HG03135 (cell line): ENCODE data around the gene MMP25.
"Not testable (repeated sequence)": the region's sequence is repeated elsewhere in the genome, so short reads cannot be mapped to it uniquely, and the experiment has no call there.

ENCODE experiments used
- ATAC-seq: cut with Tn5 transposase; IDR thresholded peaks from one replicate; pipeline ENCODE4 v1.9.1; 2021; ENCODE audit warnings: mild to moderate bottlenecking, moderate library complexity; ENCODE audit not compliant: unreplicated experiment

MMP25 gene

DNA sequence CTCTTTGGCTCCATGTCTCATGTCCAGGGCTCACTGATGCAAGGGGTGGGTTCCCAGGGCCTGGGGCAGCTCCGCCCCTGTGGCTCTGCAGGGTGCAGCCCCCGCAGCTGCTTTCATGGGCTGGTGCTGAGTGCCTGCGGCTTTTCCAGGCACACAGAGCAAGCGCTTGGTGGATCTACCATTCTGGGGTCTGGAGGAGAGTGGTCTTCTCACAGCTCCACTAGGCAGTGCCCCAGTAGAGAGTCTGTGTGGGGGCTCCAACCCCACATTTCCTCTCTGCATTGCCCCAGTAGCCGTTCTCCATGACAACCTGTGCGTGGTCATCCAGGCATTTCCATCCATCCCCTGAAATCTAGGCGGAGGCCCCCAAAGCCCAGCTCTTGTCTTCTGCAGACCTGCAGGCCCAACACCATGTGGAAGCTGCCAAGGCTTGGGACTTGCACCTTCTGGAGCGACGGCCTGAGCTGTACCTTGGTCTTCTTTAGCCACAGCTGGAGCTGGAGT, 24.3 kb downstream of the MMP25 start:
- ATAC-seq, result no peak

DNA sequence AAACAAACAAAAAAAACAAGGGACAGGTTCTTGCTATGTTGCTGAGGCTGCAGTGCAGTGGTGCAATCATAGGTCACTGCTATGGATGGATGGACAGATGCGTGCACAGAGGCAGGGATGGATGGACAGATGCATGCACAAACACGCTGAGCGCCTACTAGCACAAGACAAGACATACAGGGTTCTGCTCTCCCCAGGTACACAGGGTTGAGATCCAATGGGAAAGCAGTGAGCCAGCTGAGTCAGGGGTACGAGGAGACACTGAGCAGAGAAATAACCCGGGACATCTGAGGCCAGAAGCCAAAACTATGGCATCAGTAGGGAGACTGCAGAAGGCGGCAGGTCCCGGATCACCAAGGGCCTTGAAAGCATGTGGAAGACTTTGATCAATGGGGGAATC, 25.3 kb downstream of the MMP25 start:
- ATAC-seq, result no peak

DNA sequence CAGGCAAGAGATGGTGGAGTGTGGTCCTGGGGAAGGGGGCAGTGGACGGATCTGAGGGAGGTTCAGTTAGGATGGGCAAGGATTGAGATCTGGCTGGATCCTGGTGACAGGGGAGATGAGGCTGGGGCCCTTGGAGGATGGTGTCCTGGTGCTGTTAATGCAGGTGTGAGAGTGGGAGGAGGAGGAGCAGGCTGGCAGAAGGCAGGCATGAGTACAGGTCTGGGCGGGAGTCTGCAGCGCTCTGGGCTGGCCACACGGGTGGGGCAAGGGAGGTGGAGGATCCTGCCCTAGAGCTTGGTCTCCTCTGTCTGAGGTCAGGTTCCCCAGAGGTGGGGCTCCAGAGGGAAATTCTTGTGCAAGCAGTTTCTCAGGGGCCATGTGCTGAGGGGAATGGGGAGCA, 25.8 kb downstream of the MMP25 start:
- ATAC-seq, result not testable (repeated sequence)

DNA sequence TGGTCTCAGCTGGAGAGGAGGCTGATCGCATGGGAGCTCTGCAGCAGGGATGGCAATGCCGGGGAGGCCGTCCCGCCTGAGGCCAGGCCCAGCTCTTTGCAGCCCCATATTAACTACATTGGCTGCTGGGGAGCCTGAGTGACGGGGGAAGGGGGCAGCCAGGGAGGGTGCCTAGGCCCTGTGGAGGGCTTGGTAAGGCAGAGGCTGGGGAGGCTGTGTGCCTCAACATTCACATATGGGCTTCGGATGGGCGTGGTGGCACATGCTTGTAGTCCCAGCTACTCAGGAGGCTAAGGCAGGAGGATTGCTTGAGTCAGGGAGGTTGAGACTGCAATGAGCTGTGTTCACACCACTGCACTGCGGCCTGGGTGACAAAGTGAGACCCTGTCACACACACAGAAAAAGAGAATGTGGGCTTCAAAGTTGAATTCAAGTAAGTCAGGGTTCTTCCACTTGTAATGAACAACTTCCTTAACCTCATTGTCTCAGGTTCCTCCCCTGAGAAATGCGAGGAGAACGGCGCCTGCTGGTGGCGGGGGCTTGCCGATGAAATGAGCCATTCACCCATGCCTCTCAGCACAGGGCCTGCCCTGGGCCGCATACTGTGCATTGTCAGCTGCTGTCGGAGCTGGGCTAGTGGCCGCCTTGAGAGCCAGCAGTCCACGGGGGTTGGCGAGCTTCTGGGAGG, 26.4 kb downstream of the MMP25 start:
- ATAC-seq, result not testable (repeated sequence)

DNA sequence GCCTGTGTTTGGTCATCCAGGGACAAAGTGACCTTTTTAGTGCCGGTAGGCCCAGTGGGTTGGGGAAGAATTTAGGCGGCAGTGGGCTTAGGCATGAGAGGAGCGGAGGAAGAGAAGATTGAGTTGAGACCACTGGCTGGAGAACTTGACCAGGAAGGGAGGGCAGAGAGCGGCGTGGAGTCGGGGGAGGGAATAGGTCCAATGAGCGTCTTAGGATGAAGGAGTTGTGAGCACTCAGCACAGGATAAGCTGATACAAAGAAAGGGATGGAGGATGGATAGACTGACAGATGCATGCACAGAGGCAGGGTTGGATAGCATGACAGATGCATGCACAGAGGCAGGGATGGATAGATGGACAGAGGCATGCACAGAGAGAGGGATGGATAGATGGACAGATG, 27.1 kb downstream of the MMP25 start:
- ATAC-seq, result no peak

DNA sequence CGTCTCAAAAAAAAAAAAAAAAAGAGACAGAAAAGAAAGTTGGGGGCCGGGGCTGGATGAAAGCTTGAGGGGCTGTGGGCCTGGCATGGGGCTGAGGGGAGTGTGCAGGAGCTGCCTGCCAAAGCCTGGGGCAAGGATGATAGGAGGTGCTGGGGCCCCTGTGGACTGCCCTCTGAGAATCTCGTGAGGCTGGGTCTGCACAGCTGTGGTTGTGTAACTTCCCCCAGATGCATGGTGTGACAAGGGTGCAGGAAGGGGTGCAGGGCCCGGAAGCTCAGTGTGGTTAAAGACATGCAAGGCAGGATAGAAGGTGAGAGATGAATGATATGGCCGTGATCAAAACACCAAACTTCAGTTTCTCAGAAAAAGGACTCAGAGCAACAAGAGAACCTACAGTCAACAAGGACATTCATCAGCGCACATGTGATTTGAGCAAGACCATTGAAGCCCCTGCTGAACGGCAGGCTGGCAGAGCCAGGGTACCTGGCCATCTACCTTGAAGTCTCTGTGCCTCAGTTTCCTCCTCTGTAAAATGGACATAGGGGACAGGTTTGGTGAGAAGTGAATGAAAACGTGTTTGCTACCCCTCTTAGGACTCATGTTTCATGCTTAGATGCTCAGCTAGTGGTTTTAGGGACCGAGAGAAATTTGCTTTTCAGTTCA, 28.6 kb downstream of the MMP25 start:
- peak; percentile 59 for ATAC-seq

DNA sequence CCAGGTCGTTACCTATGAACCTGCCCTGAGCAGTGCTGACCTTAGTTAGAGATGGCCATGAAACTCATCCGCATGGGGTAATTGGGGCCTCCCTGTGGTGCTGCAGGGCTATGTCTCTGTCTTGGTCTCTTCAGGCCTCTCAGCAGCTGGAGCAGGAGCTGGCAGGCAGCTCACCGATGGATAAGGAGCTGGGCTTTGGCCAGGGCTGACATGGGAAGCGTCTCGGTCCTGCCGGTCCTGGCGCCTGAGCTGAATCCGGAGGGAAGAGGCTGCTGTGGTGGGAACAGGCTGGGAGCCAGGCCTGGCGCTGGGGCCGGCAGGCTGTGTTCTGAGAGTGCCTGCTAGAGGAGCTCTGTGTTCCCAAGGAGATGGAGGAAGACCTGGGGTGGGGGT, 29.2 kb downstream of the MMP25 start:
- no peak for ATAC-seq

DNA sequence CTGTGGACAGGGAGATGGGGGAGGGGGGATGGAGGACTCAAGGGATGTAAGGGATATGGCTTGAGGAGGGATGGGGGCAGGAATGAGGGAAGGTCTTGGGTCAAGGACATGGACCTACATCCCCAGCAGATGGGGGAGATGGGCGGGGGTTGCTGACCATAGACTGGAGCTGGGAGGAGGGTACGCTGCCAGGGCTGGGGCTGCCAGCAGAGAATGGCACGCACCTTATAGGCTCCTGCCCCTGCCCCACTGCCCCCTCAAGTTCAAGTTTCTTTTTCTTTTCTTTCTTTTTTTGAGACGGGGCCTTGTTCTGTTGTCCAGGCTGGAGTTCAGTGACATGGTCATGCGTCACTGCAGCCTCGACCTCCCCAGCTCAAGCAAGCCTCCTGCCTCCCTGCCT, 29.6 kb downstream of the MMP25 start:
- not testable (repeated sequence) for ATAC-seq

DNA sequence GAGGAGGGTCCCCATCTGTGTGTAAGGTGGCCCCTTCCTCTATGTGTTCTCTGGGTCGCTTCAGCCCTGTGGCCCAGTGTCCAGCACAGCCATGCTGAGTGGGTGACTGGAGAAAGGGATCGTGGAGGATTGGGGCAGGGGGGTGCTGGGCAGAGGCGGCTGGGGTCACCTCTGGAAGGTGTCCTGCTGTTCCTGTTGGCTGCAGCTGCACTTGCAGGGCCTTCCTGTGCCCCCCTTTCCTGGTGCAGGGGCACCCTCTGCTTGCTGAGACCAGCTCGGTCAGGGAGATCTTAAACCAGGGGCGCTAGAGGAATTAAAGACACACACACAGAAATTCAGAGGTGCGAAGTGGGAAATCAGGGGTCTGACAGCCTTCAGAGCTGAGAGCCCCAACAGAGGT, 30.2 kb downstream of the MMP25 start:
- ATAC-seq, result no peak

DNA sequence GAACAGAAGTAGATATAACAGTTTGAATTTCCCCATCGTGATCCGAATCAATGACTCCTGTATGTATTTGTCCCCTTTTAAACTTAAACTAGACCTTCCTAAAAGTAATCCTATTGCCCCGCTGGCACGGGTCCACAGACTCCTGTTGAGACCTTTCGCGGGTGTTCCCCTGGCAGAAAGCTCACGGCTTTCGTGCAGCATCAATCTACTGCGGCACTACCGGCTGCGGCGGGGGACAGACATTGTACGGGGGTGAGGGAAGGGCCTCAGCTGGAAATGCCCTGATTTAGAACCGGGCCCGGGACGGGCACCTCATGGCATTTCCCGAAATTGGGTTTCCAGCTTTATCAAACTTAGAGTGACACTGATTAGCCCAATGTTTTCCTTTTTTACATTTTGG, 33.7 kb downstream of the MMP25 start:
- no peak for ATAC-seq

DNA sequence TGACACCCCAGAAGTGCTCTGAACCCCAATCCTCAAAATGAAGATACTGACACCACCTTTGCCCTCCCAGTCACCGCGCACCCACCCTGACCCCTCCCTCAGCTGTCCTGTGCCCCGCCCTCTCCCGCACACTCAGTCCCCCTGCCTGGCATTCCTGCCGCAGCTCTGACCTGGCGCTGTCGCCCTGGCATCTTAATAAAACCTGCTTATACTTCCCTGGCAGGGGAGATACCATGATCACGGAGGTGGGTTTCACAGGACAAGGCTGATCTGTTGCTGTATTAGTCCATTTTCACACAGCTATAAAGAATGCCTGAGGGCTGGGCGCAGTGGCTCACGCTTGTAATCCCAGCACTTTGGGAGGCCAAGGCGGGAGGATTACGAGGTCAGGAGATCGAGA, 35.6 kb downstream of the MMP25 start:
- not testable (repeated sequence) for ATAC-seq

DNA sequence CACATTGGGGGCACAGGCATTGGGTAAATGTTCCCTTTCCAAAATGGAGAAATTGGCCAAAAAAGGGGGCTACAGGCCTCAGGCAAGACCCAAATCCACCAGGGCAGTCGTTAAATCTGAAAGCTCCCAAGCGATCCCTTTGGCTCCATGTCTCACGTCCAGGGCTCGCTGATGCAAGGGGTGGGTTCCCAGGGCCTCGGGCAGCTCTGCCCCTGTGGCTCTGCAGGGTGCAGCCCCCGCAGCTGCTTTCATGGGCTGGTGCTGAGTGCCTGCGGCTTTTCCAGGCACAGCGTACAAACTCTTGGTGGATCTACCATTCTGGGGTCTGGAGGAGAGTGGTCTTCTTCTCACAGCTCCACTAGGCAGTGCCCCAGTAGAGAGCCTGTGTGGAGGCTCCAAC, 37.0 kb downstream of the MMP25 start:
- not testable (repeated sequence) for ATAC-seq

DNA sequence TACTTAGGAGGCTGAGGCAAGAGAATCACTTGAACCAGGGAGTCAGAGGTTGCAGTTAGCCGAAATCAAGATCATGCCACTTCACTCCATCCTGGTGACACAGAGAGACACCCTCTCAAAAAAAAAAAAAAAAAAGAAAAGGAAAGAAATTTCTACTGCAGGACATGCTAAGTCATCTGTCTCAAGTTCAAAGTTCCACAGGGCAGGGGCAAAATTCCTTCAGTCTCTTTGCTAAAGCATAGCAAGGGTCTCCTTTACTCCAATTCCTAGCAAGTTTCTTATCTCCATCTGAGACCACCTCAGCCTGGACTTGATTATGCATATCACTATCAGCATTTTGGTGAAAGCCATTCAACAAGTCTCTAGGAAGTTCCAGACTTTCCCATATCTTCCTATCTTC, 38.1 kb downstream of the MMP25 start:
- no peak for ATAC-seq

DNA sequence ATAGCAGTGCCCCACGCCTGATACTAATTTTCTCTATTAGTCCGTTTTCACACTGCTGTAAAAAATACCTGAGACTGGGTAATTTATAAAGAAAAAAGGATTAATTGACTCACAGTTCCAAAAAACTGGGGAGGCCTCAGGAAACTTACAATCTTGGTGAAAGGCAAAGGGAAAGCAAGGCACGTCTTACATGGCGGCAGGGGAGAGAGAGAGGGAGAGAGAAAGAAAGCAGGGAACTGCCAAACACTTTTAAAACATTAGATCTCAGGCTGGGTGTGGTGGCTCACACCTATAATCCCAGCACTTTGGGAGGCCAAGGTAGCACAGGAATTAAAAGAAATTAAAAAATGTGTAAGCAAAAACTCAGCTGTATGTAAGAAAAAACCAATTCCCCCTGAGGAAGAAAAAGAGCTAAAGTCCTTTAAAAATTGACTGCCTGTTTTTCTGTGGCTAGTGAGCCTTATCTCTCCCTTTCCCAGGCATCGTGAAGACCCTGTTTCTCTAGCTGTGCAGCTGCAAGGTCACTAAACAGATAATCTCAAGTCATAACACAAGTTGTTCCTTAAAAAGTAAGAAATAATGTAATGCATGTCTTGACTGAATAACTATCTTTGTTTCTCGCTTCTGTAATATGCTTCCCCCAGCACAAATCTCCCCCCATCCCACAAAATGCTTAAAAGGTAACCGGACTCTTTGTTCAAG, 38.8 kb downstream of the MMP25 start:
- ATAC-seq, result no peak

DNA sequence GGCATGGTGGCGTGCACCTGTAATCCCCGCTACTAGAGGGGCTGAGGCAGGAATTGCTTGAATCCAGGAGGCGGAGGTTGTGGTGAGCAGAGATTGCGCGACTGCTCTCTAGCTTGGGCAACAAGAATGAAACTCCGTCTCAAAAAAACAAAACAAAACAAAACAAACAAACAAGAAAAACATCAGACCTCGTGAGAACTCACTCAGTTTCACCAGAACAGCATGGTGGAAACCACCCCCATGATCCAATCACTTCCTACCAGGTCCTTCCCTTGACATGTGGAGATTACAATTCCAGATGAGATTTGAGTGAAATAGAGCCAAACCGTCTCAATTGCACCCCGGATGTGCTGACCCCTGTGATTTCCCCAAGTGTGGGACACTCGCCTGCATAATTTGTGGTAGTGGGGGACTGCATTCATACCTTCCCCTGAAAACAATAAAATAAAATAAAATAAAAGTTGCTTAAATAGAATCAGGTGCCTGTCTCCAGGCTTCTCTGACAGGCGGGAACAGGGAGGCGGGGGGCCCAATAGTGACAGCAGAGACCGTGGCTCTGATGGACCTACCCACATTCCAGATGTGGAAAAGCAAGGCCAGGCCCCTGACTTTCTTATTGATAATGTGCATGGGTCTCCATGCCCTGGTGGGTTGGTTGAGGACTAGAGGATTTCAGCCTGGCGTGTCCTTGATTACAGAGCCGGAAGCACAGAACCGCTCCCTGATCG, 39.7 kb downstream of the MMP25 start:
- ATAC-seq, result no peak

DNA sequence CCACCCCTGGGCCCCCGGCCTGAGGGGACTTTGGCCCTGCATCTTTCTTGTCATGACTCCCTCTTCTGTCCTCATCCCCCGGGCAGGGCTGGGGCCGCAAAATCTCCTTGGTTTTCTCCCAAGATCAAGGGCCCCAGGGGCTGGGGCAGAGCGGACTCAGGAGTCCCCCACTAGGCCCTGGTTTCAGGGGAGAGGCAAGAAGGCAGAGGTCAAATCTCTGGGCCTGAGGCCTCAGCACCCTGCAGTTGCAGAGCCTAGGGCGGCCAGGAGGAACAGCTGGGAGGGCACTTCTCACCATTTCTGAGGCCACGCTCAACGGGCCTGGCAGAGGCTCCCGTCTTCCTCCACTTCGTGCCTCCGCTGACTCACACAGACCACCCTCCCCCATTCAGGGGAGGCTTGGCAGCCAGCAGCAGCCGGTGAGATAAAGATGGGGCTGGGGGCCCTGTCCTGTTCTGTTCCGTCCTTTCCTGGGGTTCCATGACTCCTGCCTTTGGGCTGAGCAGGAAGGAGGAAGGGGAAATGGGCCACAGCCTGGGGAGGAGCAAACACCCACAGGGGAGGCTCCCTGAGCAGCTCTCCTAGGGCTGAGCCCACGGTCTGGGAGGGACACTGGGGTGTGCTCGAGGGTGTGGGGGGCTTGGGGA, 40.4 kb downstream of the MMP25 start:
- no peak for ATAC-seq

DNA sequence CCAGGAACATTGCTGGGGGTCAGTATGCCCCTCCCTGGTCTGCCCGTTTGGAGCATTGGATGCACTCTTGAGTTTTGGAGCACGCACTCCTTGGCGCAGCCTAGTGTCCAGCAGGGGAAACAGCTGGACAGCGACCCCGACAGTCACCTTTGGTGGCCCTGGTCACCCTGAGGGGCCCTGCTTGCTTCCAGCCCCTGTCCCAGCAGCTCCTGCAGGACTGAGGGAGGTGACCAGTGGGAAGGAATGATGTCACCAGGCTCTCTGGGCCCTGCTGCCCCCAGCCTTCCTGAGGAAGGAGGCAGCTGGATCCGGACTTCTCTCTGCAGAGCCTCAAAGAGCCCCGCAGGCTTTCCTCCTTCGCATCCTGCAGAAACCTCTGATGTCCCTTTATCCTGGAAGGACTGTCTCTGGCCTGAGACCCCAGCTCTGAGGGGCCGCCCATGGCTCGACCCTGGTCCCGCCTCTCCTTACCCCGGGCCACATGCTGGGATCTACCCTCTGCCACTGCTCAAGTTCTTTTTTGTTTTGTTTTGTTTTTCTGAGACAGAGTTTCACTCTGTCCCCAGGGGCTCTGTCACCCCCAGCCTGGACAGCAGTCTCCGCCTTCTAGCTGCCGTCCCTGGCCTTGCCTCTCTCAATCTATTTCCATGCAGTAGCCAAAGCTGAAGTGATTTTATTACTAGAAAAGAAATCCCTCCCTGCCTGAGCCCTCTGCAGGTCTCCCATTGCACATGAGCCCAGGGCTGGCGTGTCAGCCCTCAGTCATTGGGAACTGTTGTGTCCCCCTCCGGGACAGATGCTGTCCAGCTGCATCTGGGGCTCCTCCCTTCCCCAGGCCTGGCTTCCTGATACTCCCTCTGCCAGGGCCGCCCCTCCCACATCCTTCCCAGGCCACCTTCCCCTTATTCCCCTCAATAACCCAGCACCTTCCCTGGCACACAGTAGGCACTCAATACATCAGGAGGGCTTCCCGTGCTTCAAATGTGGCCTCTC, 41.2 kb downstream of the MMP25 start:
- ATAC-seq, result no peak

DNA sequence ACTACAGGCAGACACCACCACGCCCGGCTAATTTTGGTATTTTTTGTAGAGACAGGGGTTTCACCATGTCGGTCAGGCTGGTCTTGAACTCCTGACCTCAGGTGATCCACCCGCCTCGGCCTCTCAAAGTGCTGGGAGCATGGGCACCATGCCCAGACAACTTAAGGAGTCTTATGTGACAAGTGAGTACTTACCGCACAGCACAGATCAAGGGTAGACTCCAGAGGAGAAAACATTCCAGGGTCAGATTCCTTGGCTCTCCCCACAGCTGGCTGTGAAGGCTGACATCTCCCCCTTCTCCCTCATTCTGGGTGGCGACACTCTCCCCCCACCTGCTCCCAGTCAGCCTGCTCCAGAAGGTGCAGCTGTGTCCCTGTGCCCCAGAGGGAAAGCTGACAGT, 42.1 kb downstream of the MMP25 start:
- no peak for ATAC-seq

DNA sequence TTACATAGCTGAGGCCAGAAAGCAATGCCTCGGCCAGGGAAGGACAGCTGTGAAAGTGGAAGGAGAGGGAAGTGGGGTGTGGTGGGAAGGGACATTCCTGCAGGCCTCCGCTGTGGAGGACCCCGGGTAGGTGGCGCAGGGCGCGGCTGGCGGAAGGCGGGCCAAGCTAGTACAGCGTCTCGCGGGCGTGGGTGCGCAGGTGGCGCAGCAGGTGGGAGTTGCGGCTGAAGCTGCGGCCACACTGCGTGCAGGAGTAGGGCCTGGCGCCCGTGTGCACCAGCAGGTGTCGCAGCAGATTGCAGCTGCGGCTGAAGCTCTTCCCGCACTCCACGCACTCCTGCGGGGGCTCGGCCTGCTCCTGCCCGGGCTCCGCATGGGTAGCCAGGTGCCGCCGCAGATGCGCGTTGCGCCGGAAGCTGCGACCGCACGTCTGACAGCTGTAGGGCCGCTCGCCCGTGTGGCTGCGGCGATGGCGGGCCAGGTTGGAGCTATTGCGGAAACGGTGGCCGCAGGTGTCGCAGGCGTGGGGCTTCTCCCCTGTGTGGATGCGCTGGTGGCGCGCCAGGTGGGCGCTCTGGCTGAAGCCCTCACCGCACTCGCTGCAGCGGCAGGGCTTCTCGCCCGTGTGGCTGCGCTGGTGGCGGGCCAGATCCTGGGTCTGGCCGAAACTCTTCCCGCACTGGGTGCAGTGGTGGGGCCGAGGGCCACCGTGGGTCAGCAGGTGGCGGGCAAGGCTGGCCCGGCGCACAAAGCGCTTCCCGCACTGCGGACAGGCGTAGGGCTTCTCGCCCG, 42.8 kb downstream of the MMP25 start:
- no peak for ATAC-seq
